H9 (cell line): ENCODE data around the gene C16orf86. TPM values are rescaled to one million over a fixed set of nuclear protein-coding genes. Genes with fewer than 3 reads are reported as not detected.

ENCODE experiments used
- DNase-seq: peaks from one replicate; pipeline ENCODE4 v3.0.0-alpha.2; 2017
- H2AFZ ChIP-seq: one replicate; pipeline ENCODE4 v1.6.1; 2013; ENCODE audit warnings: mild to moderate bottlenecking, low read length, control low read depth, moderate library complexity
- H2AK5ac ChIP-seq: 2 replicates; pipeline ENCODE4 v1.6.1; 2013; ENCODE audit warnings: low read length, control low read depth, mixed read lengths; ENCODE audit not compliant: insufficient read length
- H2BK120ac ChIP-seq: one replicate; pipeline ENCODE4 v1.6.1; 2013; ENCODE audit warnings: low read depth, mild to moderate bottlenecking, low read length, control low read depth, inconsistent platforms; ENCODE audit not compliant: poor library complexity, severe bottlenecking
- H2BK12ac ChIP-seq: 2 replicates; pipeline ENCODE4 v1.6.1; 2013; ENCODE audit warnings: low read length, control low read depth, mixed read lengths, low read depth; ENCODE audit not compliant: insufficient read length
- H2BK15ac ChIP-seq: 2 replicates; pipeline ENCODE4 v1.6.1; 2013; ENCODE audit warnings: low read depth, low read length, control low read depth
- H2BK20ac ChIP-seq: one replicate; pipeline ENCODE4 v1.6.1; 2013; ENCODE audit warnings: low read depth, mild to moderate bottlenecking, low read length, control low read depth, inconsistent platforms; ENCODE audit not compliant: poor library complexity, severe bottlenecking
- H2BK5ac ChIP-seq: 2 replicates; pipeline ENCODE4 v1.6.1; 2013; ENCODE audit warnings: low read length, control low read depth, mixed read lengths; ENCODE audit not compliant: insufficient read length
- H3K14ac ChIP-seq: 2 replicates; pipeline ENCODE4 v1.6.1; 2013; ENCODE audit warnings: low read length, control low read depth; ENCODE audit not compliant: insufficient read depth
- H3K18ac ChIP-seq: 2 replicates; pipeline ENCODE4 v1.6.1; 2013; ENCODE audit warnings: low read depth, mild to moderate bottlenecking, mixed read lengths, low read length, control low read depth; ENCODE audit not compliant: insufficient read length
- H3K23ac ChIP-seq: 2 replicates; pipeline ENCODE4 v1.6.1; 2013; ENCODE audit warnings: low read length, control low read depth, mixed read lengths, low read depth; ENCODE audit not compliant: insufficient read length
- H3K23me2 ChIP-seq: 2 replicates; pipeline ENCODE4 v1.6.1; 2013; ENCODE audit warnings: low read depth, mild to moderate bottlenecking, mixed read lengths, low read length, control low read depth; ENCODE audit not compliant: insufficient read length, poor library complexity, severe bottlenecking
- H3K27ac ChIP-seq: 2 replicates; pipeline ENCODE4 v1.5.1; 2013; ENCODE audit warnings: low read length, control low read depth, mixed read lengths, low read depth; ENCODE audit not compliant: insufficient read length
- H3K27me3 ChIP-seq: 2 replicates; pipeline ENCODE4 v1.6.1; 2013; ENCODE audit warnings: low read length, control low read depth, inconsistent platforms; ENCODE audit not compliant: insufficient read depth
- H3K4ac ChIP-seq: 2 replicates; pipeline ENCODE4 v1.6.1; 2013; ENCODE audit warnings: low read depth, mild to moderate bottlenecking, control low read depth, inconsistent platforms, low read length, moderate library complexity
- H3K4me1 ChIP-seq: 2 replicates; pipeline ENCODE4 v1.6.1; 2013; ENCODE audit warnings: low read length, control low read depth, inconsistent platforms; ENCODE audit not compliant: insufficient read depth
- H3K4me2 ChIP-seq: 2 replicates; pipeline ENCODE4 v1.6.1; 2013; ENCODE audit warnings: low read length, control low read depth, mixed read lengths; ENCODE audit not compliant: insufficient read length, insufficient read depth
- H3K56ac ChIP-seq: 2 replicates; pipeline ENCODE4 v1.6.1; 2013; ENCODE audit warnings: low read depth, mild to moderate bottlenecking, mixed read lengths, low read length, control low read depth; ENCODE audit not compliant: insufficient read length
- H3K79me1 ChIP-seq: 2 replicates; pipeline ENCODE4 v1.6.1; 2013; ENCODE audit warnings: low read depth, mild to moderate bottlenecking, moderate library complexity, low read length, control low read depth, inconsistent platforms; ENCODE audit not compliant: insufficient read depth, poor library complexity, severe bottlenecking
- H3K79me2 ChIP-seq: 2 replicates; pipeline ENCODE4 v1.6.1; 2013; ENCODE audit warnings: low read length, control low read depth, inconsistent platforms; ENCODE audit not compliant: insufficient read depth
- H3K9ac ChIP-seq: 2 replicates; pipeline ENCODE4 v1.6.1; 2013; ENCODE audit warnings: low read length, control low read depth, mixed read lengths; ENCODE audit not compliant: insufficient read length; ENCODE audit errors: extremely low read depth
- H3K9me3 ChIP-seq: one replicate; pipeline ENCODE4 v1.6.1; 2013; ENCODE audit warnings: low read depth, low read length, inconsistent platforms; ENCODE audit not compliant: control insufficient read depth
- H3T11ph ChIP-seq: one replicate; pipeline ENCODE4 v1.6.1; 2013; ENCODE audit warnings: mild to moderate bottlenecking, low read length, control low read depth, inconsistent platforms
- H4K20me1 ChIP-seq: one replicate; pipeline ENCODE4 v1.6.1; 2013; ENCODE audit not compliant: control insufficient read depth, insufficient read length, insufficient read depth
- H4K5ac ChIP-seq: 2 replicates; pipeline ENCODE4 v1.6.1; 2013; ENCODE audit warnings: low read depth, mild to moderate bottlenecking, mixed read lengths, low read length, control low read depth; ENCODE audit not compliant: insufficient read length
- H4K8ac ChIP-seq: replicated peaks from 2 replicates; pipeline ENCODE4 v1.6.1; 2013; ENCODE audit warnings: low read length, control low read depth, mixed read lengths, low read depth; ENCODE audit not compliant: insufficient read length
- H4K91ac ChIP-seq: 2 replicates; pipeline ENCODE4 v1.6.1; 2013; ENCODE audit warnings: low read depth, mild to moderate bottlenecking, moderate library complexity, mixed read lengths, low read length, control low read depth; ENCODE audit not compliant: insufficient read length
- H3K27ac Mint-ChIP-seq, 3 experiments: 2 replicates in 2 of 3; 3 replicates in 1 of 3; pipeline ENCODE4 v1.8.0; 2020 to 2021; ENCODE audit warnings: mixed read lengths in 3 of 3, mild to moderate bottlenecking in 1 of 3, moderate library complexity in 1 of 3
- H3K27me3 Mint-ChIP-seq: 2 replicates; pipeline ENCODE4 v1.8.0; 2021; ENCODE audit warnings: low read depth, mild to moderate bottlenecking, moderate library complexity, mixed read lengths
- H3K36me3 Mint-ChIP-seq, 3 experiments: 2 replicates in 2 of 3; 3 replicates in 1 of 3; pipeline ENCODE4 v1.8.0; 2020 to 2021; ENCODE audit warnings: low read depth in 3 of 3, mixed read lengths in 3 of 3; ENCODE audit not compliant: insufficient read depth in 1 of 3
- H3K4me1 Mint-ChIP-seq, 2 experiments: 2 replicates each; pipeline ENCODE4 v1.8.0; 2020; ENCODE audit warnings: mixed read lengths in 2 of 2
- H3K4me3 Mint-ChIP-seq, 2 experiments: 2 replicates in 1 of 2; 3 replicates in 1 of 2; pipeline ENCODE4 v1.8.0; 2020 to 2021; ENCODE audit warnings: mild to moderate bottlenecking in 2 of 2, mixed read lengths in 2 of 2, moderate library complexity in 1 of 2
- H3K9me3 Mint-ChIP-seq, 2 experiments: 2 replicates in 1 of 2; 3 replicates in 1 of 2; pipeline ENCODE4 v1.8.0; 2020; ENCODE audit warnings: mild to moderate bottlenecking in 2 of 2, mixed read lengths in 2 of 2, moderate library complexity in 1 of 2
- CTCF ChIP-seq: fragments of 200-600 bp; sonication (generic); conservative IDR thresholded peaks from 3 replicates; pipeline ENCODE4 v1.8.0; 2021; ENCODE audit warnings: antibody characterized with exemption, mild to moderate bottlenecking
- WGBS: extraction: QIAGEN DNeasy Blood & Tissue Kit; methylation state at CpG from one replicate; pipeline ENCODE4 v1.1.7; 2013; ENCODE audit warnings: missing lambda C conversion rate, low lambda C conversion rate, mixed read lengths; ENCODE audit not compliant: insufficient read length; ENCODE audit errors: extremely low coverage; 5-methylcytosine and 5-hydroxymethylcytosine counted together
- total RNA-seq: library from RNA; stranded (reverse); gene quantifications from 2 replicates; pipeline ENCODE4 v1.2.1, GENCODE V29; 2021

Gene C16orf86
- total RNA-seq, 1 experiment from 2014 or later = 1.5 TPM

- no peak overlapping the region for H3K4me2 ChIP-seq
- no peaks in the 10 kb centered on the region for H3K23me2 ChIP-seq
- Mint-ChIP-seq H3K4me3 (no peak overlapping the region), H3K27me3 (no peaks in the 10 kb centered on the region), H3K36me3 (peaks cover 10 to 23% (median 17%) of the 10 kb centered on the region in 3 experiments; a peak in 6 of 7 replicates), H3K27ac (no peak overlapping the region), H3K4me1 (no peaks in the 10 kb centered on the region), H3K9me3 (no peaks in the 10 kb centered on the region)
- no peak overlapping the region for H3K23ac ChIP-seq
- no peak overlapping the region for H4K91ac ChIP-seq
- no peak overlapping the region for H2BK12ac ChIP-seq
- no peaks in the 10 kb centered on the region for H3K4me1 ChIP-seq
- WGBS = no CpG with 5 or more reads among the region's 4 CpGs
- no peak overlapping the region for H2BK5ac ChIP-seq
- no peaks in the 10 kb centered on the region for H3K79me1 ChIP-seq
- no peak overlapping the region for H3T11ph ChIP-seq
- H4K20me1 ChIP-seq = no peaks in the 10 kb centered on the region
- H4K8ac ChIP-seq = no peak overlapping the region
- H2BK15ac ChIP-seq = no peak overlapping the region
- H2AK5ac ChIP-seq = no peak overlapping the region
- no peak overlapping the region for H3K4ac ChIP-seq
- H3K27ac ChIP-seq = no peak overlapping the region
- TF ChIP-seq CTCF = no peak
- H2BK20ac ChIP-seq = no peak overlapping the region
- no peak overlapping the region for H3K9ac ChIP-seq
- H3K14ac ChIP-seq = no peak overlapping the region
- no peak overlapping the region for H3K56ac ChIP-seq
- no peaks in the 10 kb centered on the region for H3K9me3 ChIP-seq
- H3K79me2 ChIP-seq = no peaks in the 10 kb centered on the region
- H2AFZ ChIP-seq = no peak overlapping the region
- no peak for DNase-seq
- H2BK120ac ChIP-seq = no peak overlapping the region
- no peak overlapping the region for H3K18ac ChIP-seq
- H3K27me3 ChIP-seq = no peaks in the 10 kb centered on the region
- H4K5ac ChIP-seq = no peak overlapping the region
Measured at GRCh38 chr16:67683767-67684166, 17.2 kb downstream of the C16orf86 start.
